Prostate gland (tissue), 2 donors: ENCODE measurements around the gene ALG6.

Experiments used
- CTCF ChIP-seq, 4 experiments: fragments of 200-600 bp in 2 of 4; fragments of 450-650 bp in 2 of 4; sonication (generic) in 2 of 4; IDR thresholded peaks; 1 replicate in 3 of 4; 2 replicates in 1 of 4; pipeline ENCODE4 v1.5.1; 2016 to 2019; ENCODE audit warnings: antibody characterized with exemption in 4 of 4, mild to moderate bottlenecking in 2 of 4, moderate library complexity in 2 of 4
- POLR2A ChIP-seq: fragments of 450-650 bp; IDR thresholded peaks from one replicate; pipeline ENCODE4 v1.6.1; 2016; ENCODE audit warnings: antibody characterized with exemption, mild to moderate bottlenecking
- POLR2AphosphoS5 ChIP-seq: sonication (generic); formaldehyde crosslinking; IDR thresholded peaks from one replicate; pipeline ENCODE4 v1.6.1; 2017; ENCODE audit warnings: antibody characterized with exemption

GRCh38 chr1:63368131-63368530 lies 704 bp downstream of the ALG6 start:
- no peak for TF ChIP-seq CTCF (IDR thresholded peaks at IDR 0.05)
- no peak for TF ChIP-seq POLR2A
- TF ChIP-seq POLR2AphosphoS5 = no peak
